GM12872 (cell line): ENCODE results near the gene CEMIP2.

Experiments used
- TF ChIP-seq, protein P1 (sequence below): IDR thresholded peaks from 3 replicates; pipeline ENCODE4 v1.5.1; 2011; ENCODE audit warnings: low read depth, mild to moderate bottlenecking, low read length, moderate library complexity; ENCODE audit not compliant: insufficient read depth

Gene CEMIP2

GRCh38 chr9:71690063-71690688, 78.1 kb downstream of the CEMIP2 start:
- TF ChIP-seq, protein P1, sequence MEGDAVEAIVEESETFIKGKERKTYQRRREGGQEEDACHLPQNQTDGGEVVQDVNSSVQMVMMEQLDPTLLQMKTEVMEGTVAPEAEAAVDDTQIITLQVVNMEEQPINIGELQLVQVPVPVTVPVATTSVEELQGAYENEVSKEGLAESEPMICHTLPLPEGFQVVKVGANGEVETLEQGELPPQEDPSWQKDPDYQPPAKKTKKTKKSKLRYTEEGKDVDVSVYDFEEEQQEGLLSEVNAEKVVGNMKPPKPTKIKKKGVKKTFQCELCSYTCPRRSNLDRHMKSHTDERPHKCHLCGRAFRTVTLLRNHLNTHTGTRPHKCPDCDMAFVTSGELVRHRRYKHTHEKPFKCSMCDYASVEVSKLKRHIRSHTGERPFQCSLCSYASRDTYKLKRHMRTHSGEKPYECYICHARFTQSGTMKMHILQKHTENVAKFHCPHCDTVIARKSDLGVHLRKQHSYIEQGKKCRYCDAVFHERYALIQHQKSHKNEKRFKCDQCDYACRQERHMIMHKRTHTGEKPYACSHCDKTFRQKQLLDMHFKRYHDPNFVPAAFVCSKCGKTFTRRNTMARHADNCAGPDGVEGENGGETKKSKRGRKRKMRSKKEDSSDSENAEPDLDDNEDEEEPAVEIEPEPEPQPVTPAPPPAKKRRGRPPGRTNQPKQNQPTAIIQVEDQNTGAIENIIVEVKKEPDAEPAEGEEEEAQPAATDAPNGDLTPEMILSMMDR = no peak

- TF ChIP-seq, protein P1 = no peak
Measured at GRCh38 chr9:71687676-71688075, 80.6 kb downstream of the CEMIP2 start.

DNA sequence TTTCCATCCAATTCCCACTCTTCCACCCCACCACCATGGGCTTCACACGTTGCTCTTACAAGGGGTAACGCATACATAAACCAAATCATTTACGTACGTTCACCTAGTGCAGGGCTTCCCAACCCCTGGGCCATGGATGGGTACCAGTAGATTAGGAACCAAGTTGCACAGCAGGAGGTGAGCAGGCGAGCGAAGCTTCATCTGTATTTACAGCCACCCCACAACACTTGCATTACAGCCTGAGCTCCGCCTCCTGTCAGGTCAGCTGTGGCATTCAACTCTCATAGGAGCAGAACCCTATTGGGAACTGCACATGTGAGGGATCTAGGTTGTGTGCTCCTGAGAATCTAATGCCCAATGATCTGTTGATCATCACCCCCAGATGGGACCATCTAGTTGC, 82.3 kb downstream of the CEMIP2 start:
- TF ChIP-seq, protein P1 = no peak

DNA sequence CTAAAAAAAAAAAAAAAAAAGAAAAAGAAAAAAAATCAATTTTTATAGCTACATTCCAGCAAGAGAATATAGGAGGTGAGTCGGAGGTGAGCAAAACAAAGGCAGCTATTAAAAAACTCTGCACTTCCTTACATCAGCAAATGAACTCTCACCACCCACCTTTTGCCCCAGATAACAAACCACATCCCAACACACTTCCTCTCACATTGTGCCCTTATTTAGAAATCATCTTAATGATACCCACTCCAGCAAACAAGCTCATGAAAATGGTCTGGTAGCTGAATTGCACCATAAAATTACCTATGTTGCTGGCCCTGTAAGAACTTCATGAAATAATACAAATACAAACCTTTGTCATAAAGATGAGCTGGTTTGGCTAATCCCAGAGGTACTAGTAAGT, 82.9 kb downstream of the CEMIP2 start:
- TF ChIP-seq, protein P1 = no peak

GRCh38 chr9:71684566-71684965, 83.7 kb downstream of the CEMIP2 start:
- TF ChIP-seq, protein P1 = no peak

DNA sequence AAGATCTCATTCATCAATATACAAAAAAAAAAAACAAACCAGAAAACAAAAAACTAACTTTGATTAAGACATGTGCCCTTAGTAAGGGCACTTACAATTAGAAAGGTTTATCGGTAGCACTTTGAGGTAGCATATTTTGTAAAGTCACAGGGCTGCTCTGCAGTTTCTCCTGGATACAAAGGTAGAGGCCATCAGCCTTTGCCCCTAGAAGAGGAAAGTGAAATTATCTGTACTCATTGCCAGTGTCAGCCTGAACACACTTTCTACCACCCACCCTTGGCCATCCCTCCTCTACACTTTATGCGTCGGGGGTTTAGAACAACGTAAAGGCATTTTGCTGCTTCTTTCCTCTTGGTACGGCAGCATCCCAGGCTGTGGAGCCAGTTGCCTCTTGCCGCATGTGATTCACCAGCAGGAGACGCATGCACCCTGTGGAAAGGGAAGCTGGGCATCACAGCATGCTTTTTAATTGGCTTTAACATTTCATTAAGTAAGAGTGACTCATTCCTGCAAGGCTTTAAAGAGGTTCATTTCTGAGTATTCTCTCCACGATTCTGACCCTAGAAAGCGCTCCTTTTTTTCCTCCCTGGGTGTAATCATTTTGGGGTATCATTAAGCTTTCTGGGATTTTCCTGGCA, 84.6 kb downstream of the CEMIP2 start:
- TF ChIP-seq, protein P1 = no peak

- TF ChIP-seq, protein P1 = no peak
Measured at GRCh38 chr9:71681708-71682272, 86.5 kb downstream of the CEMIP2 start.
